Activated CD4-positive, alpha-beta T cell treated with anti-CD3 and anti-CD28 coated beads, Interleukin-2, Interleukin-6, amounts not matched to agents 100 ng/mL and 50 ng/mL, durations not matched to agents 16 hours and 8 hours (primary cell): ENCODE measurements around the gene TPM1.
"Not testable (repeated sequence)": the region's sequence is repeated elsewhere in the genome, so short reads cannot be mapped to it uniquely, and the experiment has no call there.

Experiments
- DNase-seq: peaks from one replicate; pipeline ENCODE4 v3.0.0-alpha.2; 2020

The TPM1 gene

DNA sequence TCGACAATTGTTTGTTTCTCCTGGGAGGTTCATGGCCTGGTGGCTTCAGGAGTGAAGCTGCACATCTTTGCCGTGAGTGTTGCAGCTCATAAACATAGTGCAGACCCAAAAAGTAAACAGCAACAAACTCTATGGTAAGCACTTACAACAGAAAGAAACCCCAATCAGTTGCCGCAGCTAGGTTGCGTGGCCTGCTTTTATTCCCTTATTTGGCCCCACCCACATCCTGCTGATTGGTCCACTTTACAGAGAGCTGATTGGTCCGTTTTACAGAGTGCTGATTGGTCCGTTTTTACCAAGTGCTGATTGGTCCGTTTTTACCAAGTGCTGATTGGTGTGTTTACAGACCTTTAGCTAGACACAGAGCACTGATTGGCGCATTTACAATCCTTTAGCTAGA, 62.8 kb downstream of the TPM1 start:
- not testable (repeated sequence) for DNase-seq

DNA sequence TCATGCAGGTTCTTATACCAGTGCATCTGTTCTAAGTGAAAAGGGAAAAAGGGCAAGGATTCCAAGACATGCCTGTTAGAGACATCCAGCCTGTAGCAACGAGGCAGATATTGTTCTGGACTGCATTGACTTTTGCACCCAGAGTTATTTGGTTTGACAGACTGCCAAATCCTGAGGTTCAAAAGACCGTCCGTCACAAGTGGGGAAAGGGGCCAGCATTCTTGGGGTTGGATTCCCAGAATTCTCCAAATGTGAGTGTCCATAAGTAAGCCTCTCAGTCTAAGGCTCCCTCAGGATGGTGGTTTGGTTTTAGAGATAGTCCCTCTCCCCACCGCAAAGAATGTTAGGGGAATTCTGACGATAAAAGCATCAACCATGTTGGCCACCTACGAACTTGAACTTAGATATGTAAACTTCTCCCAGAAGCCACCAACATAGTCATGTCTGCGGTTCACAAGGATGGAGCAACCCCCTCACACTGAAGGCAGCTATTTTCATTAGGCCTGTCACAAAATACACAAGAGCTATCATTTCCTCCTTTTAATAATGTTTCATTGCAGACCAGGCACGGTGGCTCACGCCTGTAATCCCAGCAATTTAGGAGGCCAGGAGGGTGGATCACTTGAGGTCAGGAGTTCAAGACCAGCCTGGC, 65.5 kb downstream of the TPM1 start:
- DNase-seq, result no peak

DNA sequence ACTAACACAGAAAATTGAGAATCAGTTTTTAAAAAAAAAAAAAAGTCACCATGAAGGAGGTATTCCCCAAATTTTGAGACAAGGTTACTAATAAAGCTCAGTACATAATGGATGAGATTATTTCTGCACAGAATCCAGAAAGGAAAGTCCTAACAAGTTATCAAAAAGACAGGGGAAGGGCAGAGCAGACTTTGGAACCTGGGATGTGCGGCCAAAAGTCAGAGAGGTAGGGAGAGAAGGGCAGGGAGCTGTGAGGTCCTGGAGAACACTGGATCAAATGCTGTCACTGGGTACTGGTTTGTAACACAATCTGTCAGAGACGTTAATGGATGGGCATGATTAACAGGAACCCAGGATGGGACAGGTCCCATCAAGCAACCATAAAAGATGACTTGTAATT, 67.0 kb downstream of the TPM1 start:
- no peak for DNase-seq

DNA sequence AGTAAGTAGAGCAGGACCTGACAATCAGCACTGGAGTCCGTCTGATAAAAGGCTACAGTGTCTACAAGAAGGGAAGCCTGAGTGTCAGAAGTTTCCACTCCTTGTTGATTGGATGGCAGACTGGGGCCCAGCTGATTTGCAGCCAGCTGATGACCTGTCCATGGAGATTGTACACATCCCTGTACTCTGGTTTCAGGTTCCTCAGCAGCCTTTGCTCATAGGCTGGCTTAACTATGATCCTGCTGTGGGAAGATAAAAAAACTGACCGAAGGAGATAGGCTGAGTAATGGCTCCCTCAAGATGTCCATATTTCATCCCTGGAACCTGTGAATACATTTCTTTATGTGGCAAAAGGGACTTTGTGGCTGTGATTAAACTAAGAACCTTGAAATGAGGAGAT, 67.4 kb downstream of the TPM1 start:
- DNase-seq, result no peak

DNA sequence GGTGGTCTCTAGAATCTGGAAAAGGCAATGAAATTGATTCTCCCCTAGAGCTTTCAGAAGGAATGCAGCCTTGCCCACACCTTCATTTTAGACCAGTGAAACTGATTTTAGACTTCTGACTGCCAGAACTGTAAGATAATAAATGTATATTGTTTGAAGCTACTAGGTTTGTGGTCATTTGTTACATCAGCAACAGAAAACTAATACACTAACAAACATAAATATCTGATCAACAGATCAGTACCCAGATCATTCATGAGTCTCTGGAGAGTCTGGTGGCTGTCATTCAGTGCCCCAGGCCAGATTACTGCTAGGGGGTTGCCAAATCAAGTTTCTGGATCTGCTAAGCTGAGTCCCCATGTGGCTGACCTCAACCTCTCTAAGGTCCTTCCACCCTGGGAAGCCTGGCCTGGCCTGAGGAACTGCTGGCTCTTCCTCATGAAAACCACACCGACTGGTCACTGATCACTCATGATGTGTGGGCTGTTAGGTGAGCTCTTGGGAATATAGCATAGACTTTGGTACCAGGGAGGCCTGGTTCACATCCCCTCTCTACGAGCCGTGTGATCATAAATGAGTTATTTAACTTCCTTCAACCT, 68.0 kb downstream of the TPM1 start:
- DNase-seq, result no peak

DNA sequence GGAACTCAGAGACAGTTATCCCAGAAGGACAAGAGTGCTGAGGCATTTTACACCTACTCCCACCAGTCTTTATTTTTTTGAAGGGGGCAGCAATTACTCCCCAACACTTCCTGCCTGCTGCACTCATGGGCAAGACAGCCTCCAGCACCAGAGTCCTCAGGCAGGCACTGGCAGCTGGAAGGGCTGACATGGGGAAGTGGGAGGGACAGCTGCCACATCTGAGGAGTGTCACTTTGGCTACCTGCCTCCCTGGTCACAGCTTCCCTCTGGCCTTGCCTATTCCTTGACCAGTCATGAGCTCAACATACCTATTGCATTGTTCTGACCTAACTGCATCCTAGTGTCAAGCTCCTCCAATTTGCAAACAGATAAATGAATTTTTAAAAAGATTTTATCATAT, 68.9 kb downstream of the TPM1 start:
- DNase-seq, result no peak

DNA sequence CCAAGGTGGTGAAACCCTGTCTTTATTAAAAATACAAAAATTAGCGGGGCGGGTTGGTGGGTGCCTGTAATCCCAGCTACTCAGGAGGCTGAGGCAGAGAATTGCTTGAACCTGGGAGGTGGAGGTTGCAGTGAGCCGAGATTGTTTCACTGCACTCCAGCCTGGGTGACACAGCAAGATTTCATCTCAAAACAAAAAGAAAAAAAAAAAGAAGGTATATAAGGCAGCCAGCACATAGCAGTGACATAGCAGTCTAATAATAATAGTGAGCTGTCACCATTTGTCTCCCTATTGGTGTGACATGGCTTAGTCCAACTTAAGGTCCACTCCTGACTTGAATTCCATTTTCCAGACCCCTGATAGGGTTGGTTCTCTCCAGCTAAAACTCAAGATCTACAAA, 70.3 kb downstream of the TPM1 start:
- no peak for DNase-seq

DNA sequence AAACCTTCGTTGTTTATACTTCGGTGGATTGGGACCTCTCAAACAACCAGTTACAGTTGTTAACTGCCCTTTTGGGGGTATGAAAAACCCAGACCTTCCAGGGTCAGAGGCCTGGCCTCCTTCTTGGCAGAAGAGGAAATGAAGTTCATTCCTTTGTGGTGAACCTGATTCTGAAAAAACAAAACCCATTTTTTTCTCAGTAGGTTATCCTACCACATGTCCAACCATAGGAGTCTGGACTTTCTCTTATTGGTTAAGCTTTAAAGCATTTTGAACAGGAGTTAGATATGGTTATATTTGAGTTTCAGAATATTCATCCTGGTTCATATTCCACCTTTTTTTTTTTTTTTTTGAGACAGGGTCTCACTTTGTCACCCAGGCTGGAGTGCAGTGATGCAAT, 71.9 kb downstream of the TPM1 start:
- DNase-seq, result no peak
